Caki2 (cell line): Measurements from ENCODE around the gene FAM53B. TPM values are rescaled to one million over a fixed set of nuclear protein-coding genes. Genes with fewer than 3 reads are reported as not detected.

ENCODE experiments used
- DNase-seq: peaks from one replicate; pipeline ENCODE4 v3.0.0-alpha.2; 2015; ENCODE audit warnings: low read depth
- in situ Hi-C: cut with HindIII; loops from 2 replicates; pipeline ENCODE4 v1.10.0; 2016; ENCODE audit warnings: low sequenced_read_pairs, low pct_unique_long_range_greater_than_20kb, mixed read lengths
- total RNA-seq: library from RNA; depleted of rRNA; stranded (reverse); fragments of >200 nt; shearing (Covaris generic); gene quantifications from 2 replicates; pipeline ENCODE4 v1.2.3, GENCODE V29; 2014; ENCODE audit warnings: low replicate concordance

Gene FAM53B
- total RNA-seq, 1 experiment from 2014 or later: 10.5 TPM

GRCh38 chr10:124604214-124605000 lies 139.8 kb downstream of the FAM53B start:
- DNase-seq: no peak
- in situ Hi-C loops: no loop called here

- in situ Hi-C loops: no loop called here
- DNase-seq: no peak
These were observed 140.6 kb downstream of the FAM53B start for GRCh38 chr10:124603376-124604213.

- in situ Hi-C loops: no loop called here
- DNase-seq: no peak
These were observed 141.4 kb downstream of the FAM53B start for GRCh38 chr10:124602646-124603365.

DNA sequence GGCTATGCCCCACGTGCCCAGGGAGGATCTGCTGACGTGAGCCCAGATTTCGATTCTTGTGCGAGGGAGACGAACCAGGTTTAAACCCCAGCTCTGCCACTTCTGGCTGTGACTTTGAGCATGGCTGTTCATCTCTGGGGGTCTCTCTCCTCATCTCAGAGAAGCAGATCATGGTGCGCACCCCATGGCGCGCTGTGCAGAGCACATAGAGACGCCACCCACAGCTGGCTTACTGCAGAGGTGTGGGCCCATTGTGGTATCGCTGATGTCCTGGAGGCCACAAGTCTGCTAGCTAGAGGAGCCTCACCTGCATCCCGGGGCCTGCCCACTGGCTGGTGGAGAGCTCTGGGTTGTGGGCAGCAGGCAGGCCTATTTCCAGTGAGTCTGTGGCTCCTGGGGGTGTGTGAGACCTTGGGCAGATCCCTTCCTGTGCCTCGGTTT lies 142.0 kb downstream of the FAM53B start:
- in situ Hi-C loops: no loop called here
- DNase-seq: no peak

- DNase-seq: no peak
- in situ Hi-C loops: no loop called here
These were observed 142.6 kb downstream of the FAM53B start for GRCh38 chr10:124601431-124602120.

DNA sequence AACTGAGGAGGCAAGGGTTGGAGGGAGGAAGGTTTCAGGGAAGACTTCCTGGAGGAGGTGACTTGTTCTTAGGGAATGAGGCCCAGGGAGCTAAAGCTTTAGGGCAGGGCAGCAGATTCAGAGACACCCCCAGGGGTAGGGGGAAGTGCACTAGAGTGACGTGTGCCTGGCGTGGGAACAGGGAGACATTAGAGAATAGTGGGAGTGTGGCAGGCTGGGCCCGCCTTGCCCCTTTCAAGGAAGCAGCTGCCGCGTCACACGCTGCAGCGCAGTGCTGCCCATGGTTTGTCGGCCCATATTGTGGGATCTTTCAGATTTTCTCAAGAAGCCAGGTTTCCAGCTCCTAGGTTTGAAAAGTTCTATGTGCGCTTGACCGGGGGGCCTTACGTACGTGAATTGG lies 143.2 kb downstream of the FAM53B start:
- no peak for DNase-seq
- in situ Hi-C loops: no loop called here

DNA sequence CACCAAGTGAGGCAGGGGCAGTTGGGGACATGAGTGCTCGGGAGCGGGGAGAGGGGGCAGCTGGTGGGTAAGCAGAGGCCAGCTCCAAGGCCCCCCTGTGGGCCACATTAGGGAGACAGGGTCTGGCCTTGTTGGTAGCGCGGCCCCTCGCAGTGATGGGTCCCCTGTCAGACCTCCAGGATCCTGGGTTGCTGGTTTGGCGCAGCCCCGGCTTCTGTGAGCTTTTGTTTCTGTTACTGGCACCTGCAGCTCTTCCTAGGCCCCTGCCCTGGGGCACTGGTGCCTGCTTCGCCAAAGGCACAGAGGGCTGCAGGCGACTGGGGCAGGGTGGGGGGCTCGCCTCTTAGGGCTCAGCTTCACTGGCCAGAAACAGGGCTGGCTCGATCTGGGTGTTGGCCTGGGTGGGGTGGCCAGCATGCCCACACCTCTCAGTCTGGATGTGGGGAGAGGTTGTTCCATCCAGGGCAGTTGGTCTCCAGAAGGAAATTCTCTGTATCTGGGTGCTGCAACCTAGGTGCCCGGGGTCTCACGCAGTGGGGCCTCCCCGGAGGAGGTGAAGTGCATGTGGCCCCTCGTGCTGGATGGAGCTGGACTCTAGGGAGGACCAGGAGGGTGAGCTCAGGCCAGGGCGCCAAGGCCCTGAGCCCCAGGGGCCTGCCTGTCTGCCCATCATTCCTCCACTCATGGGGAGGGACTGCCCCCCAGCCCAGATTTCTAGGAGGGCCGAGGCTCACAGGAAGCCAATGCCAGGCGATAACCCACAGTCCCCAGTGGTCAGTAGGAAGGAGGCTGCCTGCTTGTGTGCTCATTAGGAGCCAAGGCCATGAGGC lies 143.9 kb downstream of the FAM53B start:
- in situ Hi-C loops: no loop called here
- no peak for DNase-seq

- in situ Hi-C loops: no loop called here
- DNase-seq: no peak
These were observed 144.6 kb downstream of the FAM53B start for GRCh38 chr10:124599588-124600050.

GRCh38 chr10:124598773-124599587 lies 145.2 kb downstream of the FAM53B start:
- no peak for DNase-seq
- in situ Hi-C loops: no loop called here

GRCh38 chr10:124598196-124598595 lies 146.0 kb downstream of the FAM53B start:
- DNase-seq: no peak
- in situ Hi-C loops: no loop called here

- DNase-seq: no peak
- in situ Hi-C loops: no loop called here
These were observed 146.4 kb downstream of the FAM53B start for GRCh38 chr10:124597846-124598165.

DNA sequence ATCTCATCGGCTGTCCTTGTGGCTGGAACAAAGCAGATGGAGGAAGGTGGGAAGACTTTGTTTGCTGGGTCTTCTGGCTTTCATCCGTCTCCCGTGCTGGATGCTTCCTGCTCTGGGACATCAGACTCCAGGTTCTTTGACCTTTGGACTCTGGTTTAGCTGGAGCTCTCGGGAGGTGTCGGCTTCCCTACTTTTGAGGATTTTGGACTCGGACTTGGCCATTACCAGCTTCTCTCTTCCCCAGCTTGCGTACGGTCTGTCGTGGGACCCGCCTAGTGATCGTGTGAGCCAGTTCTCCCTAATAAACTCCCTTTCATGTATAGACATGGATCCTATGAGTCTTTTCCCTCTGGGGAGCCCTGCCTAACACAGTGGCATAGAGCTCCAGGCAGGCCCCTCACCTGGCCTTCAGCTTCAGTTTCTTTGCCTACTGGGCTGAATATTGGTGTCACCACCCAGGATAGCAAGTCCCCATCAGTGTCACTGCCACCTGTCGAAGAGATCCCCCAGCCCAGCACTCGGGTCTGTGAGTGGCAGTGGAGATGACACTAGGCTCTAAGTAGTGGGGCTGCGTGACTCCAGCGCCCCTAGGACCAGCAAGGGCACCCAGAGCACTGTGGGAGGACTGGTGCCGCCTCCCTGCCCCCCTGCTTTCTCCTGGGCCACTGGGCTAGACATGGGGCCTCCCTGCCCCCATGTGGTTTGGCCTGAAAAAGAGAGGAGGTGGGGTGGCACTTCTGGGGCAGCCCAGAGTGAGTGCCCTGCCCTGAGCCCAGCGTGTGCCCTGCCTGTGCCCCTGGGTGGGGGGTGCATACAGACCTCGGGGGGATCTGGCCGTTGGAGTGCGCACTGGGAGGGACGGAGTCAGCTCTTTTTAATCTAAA lies 147.0 kb downstream of the FAM53B start:
- in situ Hi-C loops: no loop called here
- no peak for DNase-seq

- DNase-seq: no peak
- in situ Hi-C loops: no loop called here
These were observed 147.9 kb downstream of the FAM53B start for GRCh38 chr10:124596116-124596785.

DNA sequence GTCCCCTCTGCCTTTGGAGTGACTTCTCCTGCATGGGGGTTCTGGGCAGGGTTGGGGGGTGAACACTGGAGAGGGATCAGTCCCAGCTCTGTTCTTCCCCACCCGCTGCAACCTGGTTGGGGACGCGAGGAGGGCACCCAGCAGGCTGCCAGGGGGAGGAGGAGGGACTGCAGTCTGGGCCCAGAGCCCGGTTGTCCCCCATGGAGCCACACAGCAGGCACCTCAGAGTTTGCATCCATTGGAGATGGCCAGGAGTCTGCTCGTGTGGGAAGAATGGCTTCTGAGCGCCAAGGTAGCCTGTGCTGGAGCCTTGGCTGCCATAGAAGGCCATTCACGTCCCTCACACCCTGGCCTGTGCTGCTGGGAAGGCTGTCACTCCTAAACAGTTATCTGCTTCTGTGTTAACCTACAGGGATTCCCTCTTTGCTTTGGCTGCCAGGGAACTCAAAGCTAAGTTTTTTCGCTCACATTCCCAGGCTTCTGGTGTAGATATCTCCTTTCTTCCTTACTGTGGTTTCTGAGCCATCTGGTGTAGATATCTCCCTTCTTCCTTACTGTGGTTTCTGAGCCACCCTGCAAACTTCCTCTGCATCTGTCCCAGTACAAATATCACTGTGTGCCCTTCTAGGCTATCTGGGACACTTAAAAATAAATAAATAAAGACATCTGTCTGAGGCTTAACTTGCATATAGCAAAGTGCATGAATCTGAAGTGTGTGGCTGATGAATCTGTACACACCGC lies 148.9 kb downstream of the FAM53B start:
- in situ Hi-C loops: no loop called here
- DNase-seq: no peak

- DNase-seq: no peak
- in situ Hi-C loops: no loop called here
These were observed 149.9 kb downstream of the FAM53B start for GRCh38 chr10:124594240-124594639.
